HL-60 (cell line): ENCODE results near the gene PLXNA2.

Experiments used
- DNase-seq, 2 experiments: peaks; one replicate each; pipeline ENCODE4 v3.0.0-alpha.2; 2010 to 2020; ENCODE audit warnings: low read depth in 1 of 2, low spot score in 1 of 2
- H3K27ac ChIP-seq: fragments of 250-450 bp; sonication (Bioruptor Pico); replicated peaks from 2 replicates; pipeline ENCODE4 v1.5.1; 2020; ENCODE audit warnings: mild to moderate bottlenecking, moderate library complexity
- H3K27me3 ChIP-seq: fragments of 250-450 bp; sonication (Bioruptor Pico); 2 replicates; pipeline ENCODE4 v1.5.1; 2021; ENCODE audit warnings: mild to moderate bottlenecking, moderate library complexity; ENCODE audit not compliant: insufficient read depth, poor library complexity, severe bottlenecking
- H3K4me3 ChIP-seq: replicated peaks from 2 replicates; pipeline ENCODE4 v1.5.1; 2011; ENCODE audit warnings: mild to moderate bottlenecking, control low read depth, low read length; ENCODE audit not compliant: insufficient read depth
- GABPA ChIP-seq: IDR thresholded peaks from 2 replicates; pipeline ENCODE4 v1.6.1; 2012; ENCODE audit warnings: low read depth
- POLR2AphosphoS5 ChIP-seq: IDR thresholded peaks from 2 replicates; pipeline ENCODE4 v1.6.1; 2012; ENCODE audit warnings: low read depth
- SPI1 ChIP-seq: IDR thresholded peaks from 2 replicates; pipeline ENCODE4 v1.6.1; 2012; ENCODE audit warnings: low read depth, mild to moderate bottlenecking, borderline replicate concordance
- TF ChIP-seq, protein P1 (sequence below): IDR thresholded peaks from one replicate; pipeline ENCODE4 v1.5.1; 2011; ENCODE audit warnings: low read length, control low read depth, inconsistent platforms; ENCODE audit not compliant: insufficient read depth
- TF ChIP-seq, protein P2 (sequence below): IDR thresholded peaks from 2 replicates; pipeline ENCODE4 v1.6.1; 2012; ENCODE audit warnings: low read depth; ENCODE audit not compliant: insufficient replicate concordance

The PLXNA2 gene

DNA sequence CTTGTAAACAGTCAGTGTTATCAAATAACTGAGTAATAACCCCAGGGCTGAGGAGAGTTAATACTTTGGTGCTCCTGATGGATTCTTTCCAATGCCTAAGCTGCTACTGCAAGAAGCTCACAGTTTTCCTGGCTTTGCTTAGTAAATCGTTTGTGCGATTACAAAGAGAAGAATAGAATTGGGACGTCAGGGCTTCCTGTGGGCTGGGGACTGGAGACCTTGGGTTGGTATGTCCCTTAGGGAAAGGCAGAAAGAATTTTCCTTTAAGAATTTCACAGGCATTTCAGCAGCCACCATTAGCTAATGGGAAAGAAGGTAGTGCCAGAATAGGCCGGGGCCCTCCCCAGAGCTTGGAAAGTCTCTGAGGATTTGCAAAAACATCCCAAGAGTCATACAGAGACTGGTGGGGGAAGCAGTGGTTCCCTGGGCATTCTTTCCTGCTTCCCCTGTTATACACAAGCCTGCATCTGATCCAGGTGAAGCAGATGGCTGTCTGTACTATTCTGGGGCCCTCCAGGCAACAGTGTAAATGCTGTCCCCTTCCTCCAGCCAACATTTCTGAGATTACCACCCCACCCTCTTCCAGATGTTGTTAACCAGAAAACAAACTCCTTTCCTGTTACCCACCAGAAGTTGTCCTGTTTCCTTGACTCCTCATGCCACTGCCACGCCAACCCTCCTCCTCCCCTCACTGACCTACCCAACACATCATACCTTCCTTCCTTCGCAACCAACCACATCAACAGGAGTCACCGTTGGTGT lies 40.2 kb downstream of the PLXNA2 start:
- no peak for TF ChIP-seq POLR2AphosphoS5
- TF ChIP-seq SPI1: no peak
- TF ChIP-seq, protein P1, sequence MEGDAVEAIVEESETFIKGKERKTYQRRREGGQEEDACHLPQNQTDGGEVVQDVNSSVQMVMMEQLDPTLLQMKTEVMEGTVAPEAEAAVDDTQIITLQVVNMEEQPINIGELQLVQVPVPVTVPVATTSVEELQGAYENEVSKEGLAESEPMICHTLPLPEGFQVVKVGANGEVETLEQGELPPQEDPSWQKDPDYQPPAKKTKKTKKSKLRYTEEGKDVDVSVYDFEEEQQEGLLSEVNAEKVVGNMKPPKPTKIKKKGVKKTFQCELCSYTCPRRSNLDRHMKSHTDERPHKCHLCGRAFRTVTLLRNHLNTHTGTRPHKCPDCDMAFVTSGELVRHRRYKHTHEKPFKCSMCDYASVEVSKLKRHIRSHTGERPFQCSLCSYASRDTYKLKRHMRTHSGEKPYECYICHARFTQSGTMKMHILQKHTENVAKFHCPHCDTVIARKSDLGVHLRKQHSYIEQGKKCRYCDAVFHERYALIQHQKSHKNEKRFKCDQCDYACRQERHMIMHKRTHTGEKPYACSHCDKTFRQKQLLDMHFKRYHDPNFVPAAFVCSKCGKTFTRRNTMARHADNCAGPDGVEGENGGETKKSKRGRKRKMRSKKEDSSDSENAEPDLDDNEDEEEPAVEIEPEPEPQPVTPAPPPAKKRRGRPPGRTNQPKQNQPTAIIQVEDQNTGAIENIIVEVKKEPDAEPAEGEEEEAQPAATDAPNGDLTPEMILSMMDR: no peak
- TF ChIP-seq GABPA: no peak
- TF ChIP-seq, protein P2, sequence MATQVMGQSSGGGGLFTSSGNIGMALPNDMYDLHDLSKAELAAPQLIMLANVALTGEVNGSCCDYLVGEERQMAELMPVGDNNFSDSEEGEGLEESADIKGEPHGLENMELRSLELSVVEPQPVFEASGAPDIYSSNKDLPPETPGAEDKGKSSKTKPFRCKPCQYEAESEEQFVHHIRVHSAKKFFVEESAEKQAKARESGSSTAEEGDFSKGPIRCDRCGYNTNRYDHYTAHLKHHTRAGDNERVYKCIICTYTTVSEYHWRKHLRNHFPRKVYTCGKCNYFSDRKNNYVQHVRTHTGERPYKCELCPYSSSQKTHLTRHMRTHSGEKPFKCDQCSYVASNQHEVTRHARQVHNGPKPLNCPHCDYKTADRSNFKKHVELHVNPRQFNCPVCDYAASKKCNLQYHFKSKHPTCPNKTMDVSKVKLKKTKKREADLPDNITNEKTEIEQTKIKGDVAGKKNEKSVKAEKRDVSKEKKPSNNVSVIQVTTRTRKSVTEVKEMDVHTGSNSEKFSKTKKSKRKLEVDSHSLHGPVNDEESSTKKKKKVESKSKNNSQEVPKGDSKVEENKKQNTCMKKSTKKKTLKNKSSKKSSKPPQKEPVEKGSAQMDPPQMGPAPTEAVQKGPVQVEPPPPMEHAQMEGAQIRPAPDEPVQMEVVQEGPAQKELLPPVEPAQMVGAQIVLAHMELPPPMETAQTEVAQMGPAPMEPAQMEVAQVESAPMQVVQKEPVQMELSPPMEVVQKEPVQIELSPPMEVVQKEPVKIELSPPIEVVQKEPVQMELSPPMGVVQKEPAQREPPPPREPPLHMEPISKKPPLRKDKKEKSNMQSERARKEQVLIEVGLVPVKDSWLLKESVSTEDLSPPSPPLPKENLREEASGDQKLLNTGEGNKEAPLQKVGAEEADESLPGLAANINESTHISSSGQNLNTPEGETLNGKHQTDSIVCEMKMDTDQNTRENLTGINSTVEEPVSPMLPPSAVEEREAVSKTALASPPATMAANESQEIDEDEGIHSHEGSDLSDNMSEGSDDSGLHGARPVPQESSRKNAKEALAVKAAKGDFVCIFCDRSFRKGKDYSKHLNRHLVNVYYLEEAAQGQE: no peak
- H3K27ac ChIP-seq: no peak overlapping the region
- no peak for DNase-seq
- H3K4me3 ChIP-seq: no peak overlapping the region
- peaks cover 3% of the 10 kb centered on the region for H3K27me3 ChIP-seq

DNA sequence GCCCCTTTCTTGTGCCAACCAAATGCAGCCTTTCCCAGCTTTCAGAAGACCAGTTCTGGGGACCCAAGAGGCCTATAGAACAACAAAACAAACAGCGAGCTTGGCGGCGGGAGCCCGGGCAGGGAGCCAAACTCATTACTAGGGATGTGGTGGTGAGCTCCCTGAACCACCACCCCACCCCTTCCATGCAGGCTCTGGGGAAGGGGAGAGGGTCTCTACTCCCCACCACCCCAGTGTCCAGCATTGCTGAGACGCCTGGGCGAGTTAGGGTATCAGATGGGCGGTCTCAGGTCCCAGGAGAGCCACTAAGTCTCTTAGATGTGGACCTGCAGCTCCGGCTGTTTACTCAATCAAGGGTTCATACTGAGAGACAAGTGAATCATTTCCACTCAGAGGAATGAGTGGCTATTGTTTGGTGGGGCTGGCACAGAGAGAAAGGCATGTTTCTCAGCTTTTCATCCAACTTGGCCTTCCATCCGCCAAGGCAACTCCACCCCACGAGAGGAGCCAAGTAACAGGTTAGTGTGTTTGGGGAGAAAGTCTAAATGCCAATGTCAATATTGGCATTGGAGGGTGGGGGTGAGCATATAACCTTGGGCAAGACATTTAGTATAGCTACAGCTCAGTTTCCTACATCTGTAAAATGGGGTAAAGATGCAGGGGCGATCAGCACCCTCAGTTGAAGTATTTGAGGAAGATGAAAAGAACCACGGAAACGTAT lies 40.9 kb downstream of the PLXNA2 start:
- no peak for DNase-seq
- no peak overlapping the region for H3K4me3 ChIP-seq
- H3K27ac ChIP-seq: no peak overlapping the region
- H3K27me3 ChIP-seq: peaks cover 3% of the 10 kb centered on the region
- TF ChIP-seq GABPA (no peak), POLR2AphosphoS5 (no peak), SPI1 (no peak)
- TF ChIP-seq, protein P1: no peak
- TF ChIP-seq, protein P2: no peak

DNA sequence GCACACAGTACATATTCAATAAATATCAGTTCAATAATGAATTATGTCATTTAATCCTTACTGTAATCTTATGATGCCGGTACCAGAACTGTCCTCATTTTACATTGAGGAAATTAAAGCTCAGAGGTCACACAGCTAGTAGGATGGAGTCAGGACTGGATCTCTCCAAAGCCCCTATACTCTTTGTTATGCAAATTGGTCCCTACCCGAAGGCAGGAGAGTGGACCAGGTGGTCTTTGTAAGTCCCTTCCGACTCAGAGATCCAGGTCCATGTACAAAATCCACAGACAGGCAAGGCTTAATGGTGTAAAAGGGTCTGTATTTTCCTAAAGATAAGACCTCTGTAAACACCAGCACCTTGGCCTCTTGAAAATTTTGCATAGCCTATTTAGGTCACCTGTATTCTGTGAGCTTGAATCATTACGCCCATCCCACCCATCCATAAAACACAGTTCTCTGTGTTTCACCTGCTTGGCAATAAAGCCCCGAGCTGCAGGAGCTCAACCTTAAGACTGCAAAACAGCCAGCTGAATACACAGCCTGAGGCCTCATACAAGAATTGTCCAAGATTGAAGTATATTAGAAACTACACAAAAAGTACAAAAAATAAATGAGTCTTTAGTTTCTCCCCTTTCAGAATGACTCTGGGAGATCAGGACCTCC lies 41.7 kb downstream of the PLXNA2 start:
- Histone ChIP-seq H3K27ac (no peak overlapping the region), H3K4me3 (no peak overlapping the region), H3K27me3 (peaks cover 3% of the 10 kb centered on the region)
- DNase-seq: no peak
- TF ChIP-seq, protein P2: no peak
- TF ChIP-seq SPI1: no peak
- TF ChIP-seq, protein P1: no peak
- TF ChIP-seq POLR2AphosphoS5: no peak
- TF ChIP-seq GABPA: no peak
